OCI-LY7 (cell line): ENCODE data around the gene MMP19. TPM values are rescaled to one million over a fixed set of nuclear protein-coding genes. Genes with fewer than 3 reads are reported as not detected.

Experiments used
- BruUV-seq: library from RNA; stranded (reverse); fragments of 400-500 nt; replicated peaks from 2 replicates; lab custom pipeline; 2021; lab: Mats Ljungman, UMichigan
- CTCF ChIA-PET: fragments of 300-600 bp; sonication (Branson Sonifier 250); formaldehyde crosslinking; loops from one replicate; lab custom pipeline; 2022; ENCODE audit warnings: antibody characterized with exemption; ENCODE audit not compliant: unreplicated experiment; lab: Charles Lee
- POLR2A ChIA-PET: fragments of 300-600 bp; sonication (Branson Sonifier 250); formaldehyde crosslinking; loops from one replicate; lab custom pipeline; 2022; ENCODE audit warnings: antibody characterized with exemption; lab: Charles Lee
- DNase-seq: peaks from one replicate; pipeline ENCODE4 v3.0.0-alpha.2; 2015; ENCODE audit warnings: low spot score
- H2AFZ ChIP-seq: fragments of 200-600 bp; sonication (generic), shearing (Covaris generic); 2 replicates; pipeline ENCODE4 v1.6.1; 2014; ENCODE audit warnings: mild to moderate bottlenecking, antibody characterized with exemption, low read length, moderate library complexity
- H3K27ac ChIP-seq: fragments of 200-600 bp; sonication (generic); 2 replicates; pipeline ENCODE4 v1.5.1; 2014; ENCODE audit warnings: mixed run types, low read depth, mild to moderate bottlenecking, moderate library complexity, low read length, inconsistent platforms; ENCODE audit not compliant: poor library complexity, severe bottlenecking
- H3K36me3 ChIP-seq: fragments of 200-600 bp; sonication (generic); 2 replicates; pipeline ENCODE4 v1.6.1; 2014; ENCODE audit warnings: mild to moderate bottlenecking, antibody characterized with exemption, low read length, moderate library complexity, mixed read lengths; ENCODE audit not compliant: insufficient read depth
- H3K4me1 ChIP-seq: fragments of 200-600 bp; sonication (generic); 2 replicates; pipeline ENCODE4 v1.5.1; 2014; ENCODE audit warnings: mild to moderate bottlenecking, low read length; ENCODE audit not compliant: insufficient read depth, poor library complexity, severe bottlenecking
- H3K4me2 ChIP-seq: fragments of 200-600 bp; sonication (generic); 2 replicates; pipeline ENCODE4 v1.6.1; 2014; ENCODE audit warnings: mild to moderate bottlenecking, low read length
- H3K4me3 ChIP-seq: fragments of 200-600 bp; sonication (generic); 2 replicates; pipeline ENCODE4 v1.5.1; 2014; ENCODE audit warnings: mild to moderate bottlenecking, low read depth, low read length; ENCODE audit not compliant: poor library complexity, severe bottlenecking
- H3K79me2 ChIP-seq: fragments of 200-600 bp; sonication (generic); 2 replicates; pipeline ENCODE4 v1.6.1; 2016; ENCODE audit warnings: low read depth, mild to moderate bottlenecking, low read length, moderate library complexity, mixed read lengths; ENCODE audit not compliant: insufficient read depth
- H3K9me2 ChIP-seq: fragments of 200-600 bp; sonication (generic); 2 replicates; pipeline ENCODE4 v1.6.1; 2016; ENCODE audit warnings: mild to moderate bottlenecking, low read length, mixed read lengths; ENCODE audit not compliant: insufficient read depth
- H3K9me3 ChIP-seq: fragments of 200-600 bp; sonication (generic); 2 replicates; pipeline ENCODE4 v1.6.1; 2014; ENCODE audit warnings: mild to moderate bottlenecking, mixed run types, low read length, mixed read lengths
- H4K20me1 ChIP-seq: fragments of 200-600 bp; sonication (generic); 2 replicates; pipeline ENCODE4 v1.6.1; 2014; ENCODE audit warnings: mild to moderate bottlenecking, antibody characterized with exemption, low read length, moderate library complexity, mixed read lengths; ENCODE audit not compliant: insufficient read depth
- CTCF ChIP-seq: fragments of 200-600 bp; sonication (generic); conservative IDR thresholded peaks from 2 replicates; pipeline ENCODE4 v1.5.1; 2014; ENCODE audit warnings: mild to moderate bottlenecking, antibody characterized with exemption, low read length, moderate library complexity, mixed read lengths
- EZH2phosphoT487 ChIP-seq: fragments of 200-600 bp; sonication (generic); IDR thresholded peaks from 2 replicates; pipeline ENCODE4 v1.6.1; 2018; ENCODE audit warnings: low read depth, borderline replicate concordance, mild to moderate bottlenecking, mixed run types, antibody characterized with exemption, low read length, moderate library complexity, mixed read lengths
- intact Hi-C: fragments of 100-400 bp; cut with micrococcal nuclease; formaldehyde crosslinking; loops from one replicate; pipeline ENCODE4 v1.10.0; 2022; ENCODE audit not compliant: unreplicated experiment
- total RNA-seq, 2 experiments: library from RNA; depleted of rRNA in 1 of 2; stranded (reverse); fragments of >200 nt in 1 of 2; shearing (Covaris generic) in 1 of 2; gene quantifications; 2 replicates each; pipeline ENCODE4 v1.2.3, GENCODE V29; 2014 to 2022

MMP19 gene
- total RNA-seq, 2 experiments from 2014 or later, result not detected

- BruUV-seq, result no TSS peak
- Histone ChIP-seq H3K4me2 (no peak overlapping the region), H4K20me1 (no peaks in the 10 kb centered on the region), H3K36me3 (peaks cover 2% of the 10 kb centered on the region; the same call in 1 of the 2 replicates), H3K9me2 (no peaks in the 10 kb centered on the region), H3K9me3 (no peaks in the 10 kb centered on the region), H3K4me1 (peaks cover 16% of the 10 kb centered on the region), H3K79me2 (peaks cover 22% of the 10 kb centered on the region), H3K4me3 (no peak overlapping the region), H3K27ac (no peak overlapping the region), H2AFZ (no peak overlapping the region)
- TF ChIP-seq EZH2phosphoT487 (no peak), CTCF (no peak)
- CTCF ChIA-PET, result no interaction called here
- POLR2A ChIA-PET, result no interaction called here
- intact Hi-C loops, result no loop called here
- DNase-seq, result no peak
Measured at GRCh38 chr12:55833056-55833455, 9.7 kb downstream of the MMP19 start.

GRCh38 chr12:55831447-55831815 is 11.3 kb downstream of the MMP19 start:
- Histone ChIP-seq H3K9me2 (no peaks in the 10 kb centered on the region), H3K4me3 (peak overlapping the region; percentile 96), H2AFZ (no peak overlapping the region), H3K4me2 (peak overlapping the region; percentile 96), H3K4me1 (peaks cover 24% of the 10 kb centered on the region), H3K79me2 (peaks cover 38% of the 10 kb centered on the region), H4K20me1 (no peaks in the 10 kb centered on the region), H3K36me3 (peaks cover 12% of the 10 kb centered on the region; the same call in 1 of the 2 replicates), H3K27ac (no peak overlapping the region), H3K9me3 (no peaks in the 10 kb centered on the region)
- POLR2A ChIA-PET, result interaction anchor here (0.6 to 3.6 kb wide), 5 partner anchors 14 to 240 kb away, joined by 3 to 49 read pairs (median 5); partner anchors contain the start of genes ORMDL2, PYM1 and SARNP
- TF ChIP-seq EZH2phosphoT487 (no peak), CTCF (no peak)
- intact Hi-C loops, result no loop called here
- CTCF ChIA-PET, result no interaction called here
- no peak for DNase-seq
- no TSS peak for BruUV-seq
